Trophoblast cell (in vitro differentiated cells and primary cell): Measurements from ENCODE around the gene EPHA1. TPM values are rescaled to one million over a fixed set of nuclear protein-coding genes. Genes with fewer than 3 reads are reported as not detected.

Experiments
- DNase-seq, 2 donors: peaks; one replicate each; pipeline ENCODE4 v3.0.0-alpha.2; 2016
- H2AFZ ChIP-seq: 2 replicates; pipeline ENCODE4 v1.6.1; 2013; ENCODE audit warnings: low read length, moderate library complexity, mild to moderate bottlenecking; ENCODE audit not compliant: insufficient read depth, poor library complexity
- H2AK5ac ChIP-seq: 2 replicates; pipeline ENCODE4 v1.6.1; 2013; ENCODE audit warnings: mild to moderate bottlenecking, low read length
- H2BK120ac ChIP-seq: 2 replicates; pipeline ENCODE4 v1.6.1; 2013; ENCODE audit warnings: low read length, mild to moderate bottlenecking, moderate library complexity; ENCODE audit not compliant: insufficient read depth, poor library complexity
- H2BK12ac ChIP-seq: 2 replicates; pipeline ENCODE4 v1.6.1; 2013; ENCODE audit warnings: mild to moderate bottlenecking, low read length, moderate library complexity
- H2BK5ac ChIP-seq: 2 replicates; pipeline ENCODE4 v1.6.1; 2013; ENCODE audit warnings: low read length, low read depth, moderate library complexity, mild to moderate bottlenecking; ENCODE audit not compliant: poor library complexity
- H3K14ac ChIP-seq: 2 replicates; pipeline ENCODE4 v1.6.1; 2013; ENCODE audit warnings: mild to moderate bottlenecking, low read length
- H3K18ac ChIP-seq: 2 replicates; pipeline ENCODE4 v1.6.1; 2013; ENCODE audit warnings: mild to moderate bottlenecking, low read length
- H3K23ac ChIP-seq: 2 replicates; pipeline ENCODE4 v1.6.1; 2013; ENCODE audit warnings: low read length
- H3K27ac ChIP-seq: 2 replicates; pipeline ENCODE4 v1.5.1; 2013; ENCODE audit warnings: low read depth, mild to moderate bottlenecking, inconsistent platforms, low read length, moderate library complexity
- H3K27me3 ChIP-seq: 2 replicates; pipeline ENCODE4 v1.6.1; 2013; ENCODE audit warnings: inconsistent platforms, mild to moderate bottlenecking, low read length, moderate library complexity; ENCODE audit not compliant: insufficient read depth
- H3K36me3 ChIP-seq, 2 experiments: 1 replicate in 1 of 2; 2 replicates in 1 of 2; pipeline ENCODE4 v1.6.1; 2013; ENCODE audit warnings: low read length in 2 of 2, mild to moderate bottlenecking in 2 of 2, moderate library complexity in 1 of 2; ENCODE audit not compliant: insufficient read depth in 2 of 2, control insufficient read depth in 1 of 2
- H3K4ac ChIP-seq: 2 replicates; pipeline ENCODE4 v1.6.1; 2013; ENCODE audit warnings: low read depth, mild to moderate bottlenecking, low read length, moderate library complexity
- H3K4me1 ChIP-seq, 2 experiments: 1 replicate in 1 of 2; 2 replicates in 1 of 2; pipeline ENCODE4 v1.6.1; 2013; ENCODE audit warnings: low read length in 2 of 2, mild to moderate bottlenecking in 2 of 2, moderate library complexity in 1 of 2; ENCODE audit not compliant: insufficient read depth in 2 of 2, control insufficient read depth in 1 of 2
- H3K4me2 ChIP-seq: 2 replicates; pipeline ENCODE4 v1.6.1; 2013; ENCODE audit warnings: inconsistent platforms, mild to moderate bottlenecking, low read length, moderate library complexity
- H3K4me3 ChIP-seq: 2 replicates; pipeline ENCODE4 v1.5.1; 2013; ENCODE audit warnings: mild to moderate bottlenecking, low read depth, low read length, inconsistent platforms
- H3K79me1 ChIP-seq: one replicate; pipeline ENCODE4 v1.6.1; 2013; ENCODE audit warnings: low read length
- H3K79me2 ChIP-seq: 2 replicates; pipeline ENCODE4 v1.6.1; 2013; ENCODE audit warnings: low read length, mild to moderate bottlenecking; ENCODE audit not compliant: control insufficient read depth, insufficient read depth, poor library complexity
- H3K9ac ChIP-seq: 2 replicates; pipeline ENCODE4 v1.6.1; 2013; ENCODE audit warnings: mild to moderate bottlenecking, low read length
- H3K9me3 ChIP-seq: 2 replicates; pipeline ENCODE4 v1.6.1; 2013; ENCODE audit warnings: low read depth, mild to moderate bottlenecking, control low read depth, inconsistent platforms, low read length; ENCODE audit not compliant: insufficient read depth
- H4K12ac ChIP-seq: 2 replicates; pipeline ENCODE4 v1.6.1; 2013; ENCODE audit warnings: low read depth, mild to moderate bottlenecking, low read length, moderate library complexity
- H4K8ac ChIP-seq: 2 replicates; pipeline ENCODE4 v1.6.1; 2013; ENCODE audit warnings: low read depth, mild to moderate bottlenecking, low read length, moderate library complexity
- H4K91ac ChIP-seq: one replicate; pipeline ENCODE4 v1.6.1; 2013; ENCODE audit warnings: low read depth, mild to moderate bottlenecking, low read length, moderate library complexity
- WGBS: extraction: QIAGEN DNeasy Blood & Tissue Kit; methylation state at CpG from one replicate; pipeline ENCODE4 v1.1.7; 2013; ENCODE audit warnings: missing lambda C conversion rate; ENCODE audit not compliant: insufficient read length, insufficient coverage; ENCODE audit errors: extremely low coverage; 5-methylcytosine and 5-hydroxymethylcytosine counted together
- polyA plus RNA-seq: library from polyadenylated mRNA; stranded (reverse); fragments of 200-250 nt; gene quantifications from 2 replicates; pipeline ENCODE4 v1.2.3, GENCODE V29; 2013

The EPHA1 gene
- polyA plus RNA-seq: 26.1 and 27.4 TPM in 2 replicates

DNA sequence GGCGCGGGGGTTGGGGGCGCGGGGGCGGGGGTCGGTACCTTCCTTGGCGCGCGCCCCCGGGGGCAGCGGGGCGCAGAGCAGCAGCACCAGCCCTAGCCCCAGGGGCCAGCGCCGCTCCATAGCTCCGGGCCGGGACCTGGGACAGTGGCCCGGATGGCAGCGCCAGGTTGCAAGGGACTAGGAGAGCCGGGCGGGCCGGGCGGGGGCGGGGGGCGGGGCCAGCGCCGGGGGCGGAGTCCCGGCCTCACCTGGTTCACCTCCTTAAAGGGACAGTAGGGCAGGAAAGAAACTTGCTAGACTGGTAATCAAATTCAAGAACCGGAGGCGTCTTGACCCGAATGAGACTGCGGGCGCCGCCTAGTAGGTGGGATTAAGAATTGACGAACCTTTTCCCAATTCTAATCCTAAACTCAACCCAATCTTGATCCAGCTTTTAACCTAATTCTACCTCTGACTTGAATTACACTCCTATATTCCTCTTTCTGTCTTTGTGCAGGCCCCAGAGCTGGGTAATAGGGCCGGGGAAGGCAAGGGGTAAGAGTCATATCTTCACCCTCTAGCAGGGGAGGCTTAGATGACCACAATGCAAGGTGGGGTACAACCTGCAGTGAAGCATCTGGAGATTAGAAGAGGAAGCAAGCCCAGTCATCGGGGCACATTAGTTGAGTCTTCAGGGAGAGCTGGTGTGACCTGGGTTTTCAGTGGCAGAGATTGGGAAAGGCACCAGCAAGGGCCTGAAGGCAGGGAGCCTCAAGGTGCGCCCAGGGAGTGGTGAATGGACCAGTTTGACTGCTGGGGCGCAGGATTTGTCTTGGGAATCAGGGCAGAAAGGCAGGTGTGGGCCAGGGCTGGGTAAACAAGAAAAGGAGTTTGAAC is at the start of gene EPHA1:
Gene EPHA1 (minus strand): TSS at position 171 of the 876 bp plus-strand sequence. CDS start 51 bp downstream, at position 120.
- peak within 1 kb of the TSS; percentile 22 for H4K91ac ChIP-seq
- peak within 1 kb of the TSS; percentile 32 for H3K14ac ChIP-seq
- peak; percentile 63 to 91 for DNase-seq
- peak within 1 kb of the TSS; percentile 74 for H2BK120ac ChIP-seq
- peak within 1 kb of the TSS; percentile 5 for H4K8ac ChIP-seq
- H2BK12ac ChIP-seq: peak within 1 kb of the TSS; percentile 79
- H3K79me1 ChIP-seq: peaks cover 14% of the 10 kb centered on the region
- peak within 1 kb of the TSS; percentile 90 for H3K4ac ChIP-seq
- H3K4me1 ChIP-seq: peaks cover 26 to 37% of the 10 kb centered on the region in 2 experiments
- H2AFZ ChIP-seq: peak within 1 kb of the TSS; percentile 24
- peak within 1 kb of the TSS; percentile 75 for H3K4me3 ChIP-seq
- peak within 1 kb of the TSS; percentile 71 for H2BK5ac ChIP-seq
- peaks cover 4 to 6% of the 10 kb centered on the region in 2 experiments for H3K36me3 ChIP-seq
- no peak within 1 kb of the TSS for H3K23ac ChIP-seq
- peak within 1 kb of the TSS; percentile 63 for H4K12ac ChIP-seq
- peak within 1 kb of the TSS; percentile 64 for H3K18ac ChIP-seq
- H3K27me3 ChIP-seq: no peaks in the 10 kb centered on the region
- peaks cover 8% of the 10 kb centered on the region for H3K79me2 ChIP-seq
- no peaks in the 10 kb centered on the region for H3K9me3 ChIP-seq
- peak within 1 kb of the TSS; percentile 36 for H3K9ac ChIP-seq
- H2AK5ac ChIP-seq: peak within 1 kb of the TSS; percentile 49
- peak within 1 kb of the TSS; percentile 12 for H3K27ac ChIP-seq
- peak within 1 kb of the TSS; percentile 74 for H3K4me2 ChIP-seq
- WGBS: no CpG with 5 or more reads among the region's 39 CpGs

- Histone ChIP-seq H4K91ac (no peak overlapping the region), H4K8ac (no peak overlapping the region), H3K27me3 (no peaks in the 10 kb centered on the region), H2AK5ac (no peak overlapping the region), H2BK120ac (no peak overlapping the region), H3K4me1 (peaks cover 0 to 3% of the 10 kb centered on the region in 2 experiments), H3K79me1 (no peaks in the 10 kb centered on the region), H3K79me2 (no peaks in the 10 kb centered on the region), H3K23ac (no peak overlapping the region), H3K9ac (no peak overlapping the region), H3K36me3 (no peaks in the 10 kb centered on the region), H3K9me3 (no peaks in the 10 kb centered on the region), H2BK12ac (no peak overlapping the region), H3K4me3 (no peak overlapping the region), H3K4me2 (no peak overlapping the region), H2AFZ (no peak overlapping the region), H3K14ac (no peak overlapping the region), H2BK5ac (no peak overlapping the region), H4K12ac (no peak overlapping the region), H3K27ac (no peak overlapping the region), H3K18ac (no peak overlapping the region), H3K4ac (no peak overlapping the region)
- WGBS: no CpG with 5 or more reads among the region's 3 CpGs
- DNase-seq: peak in 1 of 2 donors; percentile 54
Observed at GRCh38 chr7:143458263-143458662, 49.6 kb upstream of the EPHA1 start.

DNA sequence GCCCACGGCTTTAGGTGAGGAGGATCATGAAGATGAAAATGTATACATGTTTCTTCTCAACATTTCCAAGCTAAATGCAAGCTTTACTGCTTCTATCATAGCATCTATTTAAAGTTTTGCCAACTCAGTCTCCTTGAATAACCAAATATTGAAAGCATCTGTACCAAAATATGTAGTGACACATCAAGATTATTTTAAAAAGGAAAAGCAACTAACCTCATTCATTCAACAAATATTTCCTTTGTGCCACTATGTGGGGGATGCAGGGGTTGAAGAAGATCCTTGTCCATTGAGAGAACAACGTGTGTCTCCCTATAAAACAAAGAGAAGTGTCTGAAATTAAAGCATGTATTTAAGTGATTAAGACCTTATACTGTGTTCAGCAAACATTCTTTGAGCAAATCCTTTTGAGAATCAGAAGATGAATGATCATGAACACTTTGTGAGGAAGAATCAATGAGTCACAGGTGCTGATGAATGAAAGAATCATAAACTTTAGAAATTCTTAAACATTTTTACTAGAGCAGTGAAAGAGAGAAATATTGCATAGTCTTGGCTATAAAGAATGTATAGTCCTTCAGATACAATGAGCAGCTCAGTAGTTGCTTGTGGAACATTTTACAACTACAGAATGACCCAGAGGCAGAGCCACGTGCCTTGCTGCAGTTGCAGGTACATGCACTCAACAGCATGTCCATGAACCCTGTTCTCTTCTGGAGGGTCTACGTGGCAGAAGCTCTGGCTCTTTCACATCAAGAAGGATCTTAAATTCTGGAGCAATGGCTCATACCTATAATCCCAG is 48.5 kb upstream of the EPHA1 start:
- no peak overlapping the region for H3K4me3 ChIP-seq
- no peaks in the 10 kb centered on the region for H3K79me2 ChIP-seq
- no peak overlapping the region for H3K14ac ChIP-seq
- H2BK12ac ChIP-seq: no peak overlapping the region
- no peaks in the 10 kb centered on the region for H3K9me3 ChIP-seq
- H2BK5ac ChIP-seq: no peak overlapping the region
- H3K79me1 ChIP-seq: no peaks in the 10 kb centered on the region
- no peak overlapping the region for H3K9ac ChIP-seq
- no peak overlapping the region for H4K12ac ChIP-seq
- H2BK120ac ChIP-seq: no peak overlapping the region
- H3K27ac ChIP-seq: no peak overlapping the region
- no peak overlapping the region for H4K8ac ChIP-seq
- H3K23ac ChIP-seq: no peak overlapping the region
- H2AK5ac ChIP-seq: no peak overlapping the region
- H2AFZ ChIP-seq: no peak overlapping the region
- no peak overlapping the region for H3K4ac ChIP-seq
- DNase-seq: peak in 1 of 2 donors; percentile 46
- H3K36me3 ChIP-seq: no peaks in the 10 kb centered on the region
- H3K18ac ChIP-seq: no peak overlapping the region
- H4K91ac ChIP-seq: no peak overlapping the region
- no peak overlapping the region for H3K4me2 ChIP-seq
- no CpG with 5 or more reads among the region's 4 CpGs for whole genome bisulfite sequencing
- no peaks in the 10 kb centered on the region for H3K27me3 ChIP-seq
- H3K4me1 ChIP-seq: peaks cover 0 to 3% of the 10 kb centered on the region in 2 experiments

- H2AFZ ChIP-seq: no peak overlapping the region
- H4K8ac ChIP-seq: no peak overlapping the region
- no peak overlapping the region for H2BK5ac ChIP-seq
- WGBS: no CpG with 5 or more reads among the region's 4 CpGs
- H3K9me3 ChIP-seq: peaks cover 1% of the 10 kb centered on the region
- no peaks in the 10 kb centered on the region for H3K79me2 ChIP-seq
- no peak overlapping the region for H3K4ac ChIP-seq
- H4K91ac ChIP-seq: no peak overlapping the region
- peak in 1 of 2 donors; percentile 63 for DNase-seq
- no peak overlapping the region for H2BK120ac ChIP-seq
- no peak overlapping the region for H2AK5ac ChIP-seq
- no peak overlapping the region for H2BK12ac ChIP-seq
- H3K36me3 ChIP-seq: no peaks in the 10 kb centered on the region
- H3K4me3 ChIP-seq: no peak overlapping the region
- H3K18ac ChIP-seq: no peak overlapping the region
- no peak overlapping the region for H3K23ac ChIP-seq
- peaks cover 0 to 3% of the 10 kb centered on the region in 2 experiments for H3K4me1 ChIP-seq
- no peak overlapping the region for H3K9ac ChIP-seq
- H3K4me2 ChIP-seq: no peak overlapping the region
- H3K27me3 ChIP-seq: no peaks in the 10 kb centered on the region
- H4K12ac ChIP-seq: no peak overlapping the region
- H3K79me1 ChIP-seq: no peaks in the 10 kb centered on the region
- no peak overlapping the region for H3K27ac ChIP-seq
- H3K14ac ChIP-seq: no peak overlapping the region
Observed at GRCh38 chr7:143455942-143456341, 47.3 kb upstream of the EPHA1 start.
